ENCODE data around the gene KIAA0753.

The KIAA0753 gene

DNA sequence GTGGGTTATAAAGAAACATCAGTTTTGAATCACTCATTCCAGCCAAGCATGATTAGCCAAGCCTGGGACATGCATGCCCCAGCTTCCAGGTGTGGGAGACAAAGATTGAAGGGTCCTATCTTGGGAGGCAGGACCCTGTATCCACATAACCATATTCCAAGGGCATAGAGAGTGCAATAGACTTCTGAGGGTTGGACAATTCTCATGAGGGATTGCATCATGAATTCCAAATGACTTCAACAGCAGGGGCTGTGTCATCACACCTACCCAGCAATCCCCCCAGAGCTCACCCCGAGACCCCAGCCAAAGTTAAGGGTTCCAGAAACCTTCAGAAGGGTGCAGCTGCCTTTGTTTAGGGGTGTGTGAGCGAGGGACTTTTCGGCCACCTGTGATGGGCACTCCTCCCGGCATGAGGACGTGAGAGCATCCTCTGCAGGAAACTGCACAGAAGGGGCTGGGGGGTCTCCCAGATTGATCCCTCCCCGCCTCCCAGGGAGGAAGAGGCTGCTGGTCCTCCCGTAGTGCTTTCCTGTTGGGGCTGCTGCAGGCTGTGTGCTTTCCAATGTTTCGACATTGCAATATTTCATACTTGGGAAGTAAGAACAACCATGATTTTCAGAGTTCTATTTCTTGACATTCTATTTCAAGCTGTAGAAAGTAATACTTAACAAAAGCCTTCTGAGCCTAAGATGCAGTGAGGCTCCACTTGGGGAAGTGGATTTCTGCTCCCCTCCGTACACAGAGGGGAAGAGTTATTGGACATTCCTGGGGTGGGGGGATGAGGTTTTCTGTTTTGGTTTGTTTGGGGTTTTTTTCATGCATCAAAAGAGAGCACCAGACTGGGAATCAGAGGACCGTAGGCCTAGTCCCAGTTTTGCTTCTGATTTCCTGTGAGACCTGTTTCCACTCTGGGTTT is 70.9 kb downstream of the KIAA0753 start:
- DNase-seq (ENCODE audit: low read depth) = no peak

- no peak for DNase-seq (ENCODE audit: low read depth)
These were observed 72.2 kb downstream of the KIAA0753 start for GRCh38 chr17:6568184-6568758.

- DNase-seq (ENCODE audit: low read depth) = no peak
These were observed 72.9 kb downstream of the KIAA0753 start for GRCh38 chr17:6567528-6568183.

GRCh38 chr17:6561446-6561845 is 79.1 kb downstream of the KIAA0753 start:
- no peak for DNase-seq (ENCODE audit: low read depth)

GRCh38 chr17:6560496-6560895 is 80.0 kb downstream of the KIAA0753 start:
- DNase-seq (ENCODE audit: low read depth) = no peak

- no peak for DNase-seq (ENCODE audit: low read depth)
These were observed 80.7 kb downstream of the KIAA0753 start for GRCh38 chr17:6559753-6560215.

DNA sequence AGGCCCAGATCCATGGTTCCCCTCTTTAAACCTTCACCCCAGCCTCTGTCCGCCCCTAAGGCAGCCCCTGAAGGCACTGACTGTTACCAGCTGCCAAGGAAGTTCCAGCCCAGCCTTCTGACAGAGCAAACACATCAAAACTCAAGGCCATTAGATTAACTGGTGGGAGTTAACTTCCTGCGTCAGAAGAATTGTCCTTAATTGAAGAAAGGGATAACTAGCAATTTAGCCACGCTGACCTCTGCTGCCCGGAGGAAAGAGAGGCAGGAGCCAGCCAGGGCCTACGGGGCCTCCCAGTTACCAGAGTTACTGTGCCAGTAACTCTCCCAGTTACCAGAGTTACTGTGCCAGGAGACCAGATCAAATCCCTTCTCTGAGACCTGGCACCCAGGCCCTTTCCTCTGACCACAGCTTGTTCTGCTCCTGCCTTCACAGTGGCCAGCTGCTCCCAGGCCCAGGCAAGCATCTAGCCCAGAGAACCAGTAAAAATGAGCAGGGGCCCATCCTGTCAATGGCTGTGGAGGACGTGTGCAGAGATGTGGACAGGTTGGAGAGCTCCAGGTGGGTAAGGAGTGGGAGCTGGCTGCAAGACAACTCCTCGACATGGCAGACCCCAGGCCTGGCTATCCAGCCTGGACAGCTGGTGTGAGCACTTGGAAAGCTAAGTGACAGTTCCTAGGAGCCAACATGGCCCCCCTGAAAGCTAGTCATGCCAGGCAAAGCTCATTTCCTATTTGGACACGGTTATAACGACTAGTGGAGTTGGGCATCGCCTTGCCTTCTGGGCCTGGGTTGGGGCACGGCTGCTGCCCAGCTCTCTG is 81.4 kb downstream of the KIAA0753 start:
- DNase-seq (ENCODE audit: low read depth) = no peak

DNA sequence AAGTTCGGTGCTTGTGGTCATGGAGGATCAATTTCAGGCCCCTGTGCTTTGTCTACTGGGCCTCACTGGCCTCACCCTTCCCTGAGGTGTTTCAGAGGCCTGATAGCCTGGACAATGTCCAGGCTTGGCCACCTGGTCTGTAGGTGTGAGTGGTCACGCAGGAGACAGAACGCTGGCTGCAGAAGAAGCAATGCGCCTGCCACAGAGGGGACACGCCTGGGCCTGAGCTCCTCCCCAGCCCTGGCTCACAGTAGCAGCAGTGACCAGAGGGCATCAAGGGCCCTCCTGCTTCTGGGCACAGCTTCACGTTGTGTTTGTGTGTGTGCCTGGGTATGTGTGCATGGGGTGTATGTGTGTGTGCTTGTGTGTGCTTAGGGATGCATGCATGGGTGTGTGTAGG is 82.2 kb downstream of the KIAA0753 start:
- DNase-seq (ENCODE audit: low read depth) = no peak

- no peak for DNase-seq (ENCODE audit: low read depth)
These were observed 83.5 kb downstream of the KIAA0753 start for GRCh38 chr17:6557040-6557438.

DNA sequence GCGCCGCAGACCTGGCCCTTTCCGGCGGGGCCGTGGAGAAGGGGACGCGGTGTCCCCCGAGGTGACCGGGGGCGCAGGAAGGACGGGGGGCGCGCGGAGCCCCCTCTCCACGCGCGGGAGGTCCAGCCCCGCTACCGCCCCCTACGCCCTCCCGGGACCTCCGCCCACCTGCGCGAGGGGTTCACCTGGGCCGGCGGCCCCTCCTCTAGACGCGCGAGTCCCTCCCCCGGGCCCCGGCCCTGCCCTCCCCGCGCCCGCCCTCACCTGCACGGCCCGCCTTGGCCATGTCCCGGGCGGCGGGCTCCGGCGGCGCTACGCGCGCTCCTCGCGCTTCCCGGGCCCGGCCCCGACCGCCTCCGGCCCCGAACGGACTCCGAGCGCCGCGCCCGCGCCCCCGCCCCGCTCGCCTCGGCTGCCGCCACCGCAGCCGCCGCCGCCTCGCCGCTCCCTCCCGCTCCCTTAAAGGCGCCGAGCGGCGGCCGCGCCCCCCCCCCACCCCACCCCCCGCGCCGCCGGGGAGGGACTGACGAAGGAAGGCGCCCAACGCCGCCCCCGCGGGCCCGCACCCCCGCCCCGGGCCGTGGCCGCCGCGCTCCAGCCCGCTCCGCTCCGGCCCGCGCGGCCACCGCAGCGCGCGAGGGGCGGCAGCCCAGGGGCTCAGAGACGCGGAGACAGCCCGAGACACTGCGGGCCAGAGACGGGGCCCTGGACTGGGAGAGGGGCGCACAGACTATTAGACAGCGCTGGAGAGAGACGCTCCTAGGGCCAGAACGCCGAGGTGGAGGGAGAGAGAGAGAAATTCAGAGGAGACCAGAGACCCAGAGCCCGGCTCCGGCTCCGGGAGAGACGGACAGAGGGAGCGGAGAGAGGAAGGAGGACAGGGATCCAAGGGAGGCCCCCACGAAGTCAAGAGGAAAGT is 84.1 kb downstream of the KIAA0753 start, which contains the start of gene PITPNM3:
TSS of gene PITPNM3 (minus strand) at position 435 of the 919 bp plus-strand sequence. CDS start at position 286, 149 bp downstream.
- DNase-seq (ENCODE audit: low read depth) = no peak

GRCh38 chr17:6555331-6556120 is 85.0 kb downstream of the KIAA0753 start:
- no peak for DNase-seq (ENCODE audit: low read depth)

DNA sequence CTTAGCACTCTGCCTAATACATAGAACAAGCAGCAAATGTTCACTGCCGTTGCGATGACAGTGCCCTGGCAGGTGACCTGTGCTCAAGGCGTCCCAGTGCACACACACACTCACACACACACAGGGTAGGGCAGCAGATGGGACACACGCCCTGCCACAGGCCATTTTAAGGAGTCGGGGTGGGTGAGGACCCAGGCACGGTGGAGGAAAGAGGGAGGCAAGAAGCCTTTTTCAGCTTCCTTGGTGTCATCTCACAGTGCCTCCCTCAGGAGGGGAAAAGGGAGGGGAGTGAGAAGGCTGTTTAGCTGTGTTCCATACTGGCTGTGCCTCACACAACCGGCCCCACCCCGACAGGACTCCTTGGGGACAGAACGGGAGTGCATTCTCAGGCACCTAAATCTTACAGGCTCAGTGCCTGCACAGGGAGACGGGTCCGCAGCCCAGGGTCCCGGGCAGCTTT is 85.6 kb downstream of the KIAA0753 start:
- DNase-seq (ENCODE audit: low read depth) = no peak

DNA sequence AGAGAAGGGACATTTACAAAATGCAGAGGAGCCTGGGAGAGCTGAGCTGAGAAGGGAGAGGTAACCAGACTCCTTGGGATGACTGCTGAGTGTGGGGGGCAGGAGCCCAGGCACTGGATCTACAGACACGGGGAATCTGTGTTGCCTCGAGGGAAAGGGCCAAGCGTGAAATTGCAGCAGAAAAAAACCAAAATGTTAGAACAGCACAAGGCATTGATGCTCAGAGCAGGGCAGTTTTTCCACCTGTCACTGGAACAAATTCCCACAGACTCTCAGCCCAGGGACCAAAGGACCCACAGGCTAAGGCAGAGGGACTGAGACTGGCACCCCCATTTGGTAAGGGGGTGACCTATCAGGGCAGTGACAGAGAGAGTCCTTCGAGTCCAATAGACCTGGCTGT is 86.2 kb downstream of the KIAA0753 start:
- no peak for DNase-seq (ENCODE audit: low read depth)

GRCh38 chr17:6551869-6552531 is 88.5 kb downstream of the KIAA0753 start:
- no peak for DNase-seq (ENCODE audit: low read depth)

GRCh38 chr17:6551356-6551755 is 89.2 kb downstream of the KIAA0753 start:
- DNase-seq (ENCODE audit: low read depth) = no peak

DNA sequence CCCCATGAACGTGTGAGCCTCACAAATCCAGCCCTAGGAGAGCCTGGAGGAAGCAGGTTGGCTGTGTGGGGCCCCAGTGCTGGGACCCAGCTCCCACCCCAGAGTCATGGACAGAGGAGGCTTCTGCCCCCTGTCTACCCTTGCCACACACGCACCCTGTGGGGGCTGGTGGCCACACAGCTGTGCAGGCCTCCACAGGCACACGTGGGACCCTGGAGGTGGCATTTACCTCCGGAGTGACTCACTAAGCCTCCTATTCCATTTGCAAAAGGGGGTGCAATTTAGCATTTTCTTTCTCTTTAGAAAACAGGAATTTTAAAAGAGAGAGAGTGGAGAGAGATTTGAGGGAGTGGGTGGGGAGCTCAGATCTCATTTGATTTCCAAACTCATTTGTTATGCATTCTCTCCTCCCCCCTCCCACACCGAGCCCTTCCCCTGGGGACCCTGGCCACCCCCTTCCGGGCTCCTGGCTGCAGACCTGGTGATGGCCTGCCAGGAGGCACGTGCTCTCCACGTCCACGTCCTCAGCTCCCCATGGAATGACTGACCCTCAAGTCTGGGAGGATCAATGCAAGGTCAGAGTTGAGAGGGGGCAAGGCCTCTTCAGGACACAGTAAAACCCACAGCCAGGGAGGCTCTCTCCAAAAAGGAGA is 91.0 kb downstream of the KIAA0753 start:
- no peak for DNase-seq (ENCODE audit: low read depth)

GRCh38 chr17:6548578-6549330 is 91.8 kb downstream of the KIAA0753 start:
- no peak for DNase-seq (ENCODE audit: low read depth)

- no peak for DNase-seq (ENCODE audit: low read depth)
These were observed 92.5 kb downstream of the KIAA0753 start for GRCh38 chr17:6548034-6548433.

Measured in stromal cell of bone marrow (primary cell).